ENCODE measurements around the gene FYB1.

DNA sequence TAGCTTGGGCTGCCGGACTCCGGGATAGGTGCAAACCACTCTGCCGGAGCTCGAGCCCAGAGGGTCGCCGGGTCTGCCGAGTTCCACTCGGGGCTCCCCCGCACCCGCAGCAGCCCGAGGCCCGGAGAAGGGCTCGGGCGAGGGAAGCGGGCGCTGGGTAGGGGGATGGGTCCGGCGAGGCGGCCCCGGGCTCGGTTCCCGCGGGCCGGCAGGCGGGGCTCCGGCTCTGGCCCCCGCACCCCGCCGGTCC, 145.7 kb downstream of the FYB1 start:
- no peak for TF ChIP-seq YY1 (IDR thresholded peaks at IDR 0.05; ENCODE audit: low read depth)
- no peak for TF ChIP-seq CREB1 (IDR thresholded peaks at IDR 0.05; ENCODE audit: low read depth)
- TF ChIP-seq RAD21 (IDR thresholded peaks at IDR 0.05; ENCODE audit: low read depth) = no peak
- no peak for TF ChIP-seq CEBPB (IDR thresholded peaks at IDR 0.05)
- TF ChIP-seq, protein P1, sequence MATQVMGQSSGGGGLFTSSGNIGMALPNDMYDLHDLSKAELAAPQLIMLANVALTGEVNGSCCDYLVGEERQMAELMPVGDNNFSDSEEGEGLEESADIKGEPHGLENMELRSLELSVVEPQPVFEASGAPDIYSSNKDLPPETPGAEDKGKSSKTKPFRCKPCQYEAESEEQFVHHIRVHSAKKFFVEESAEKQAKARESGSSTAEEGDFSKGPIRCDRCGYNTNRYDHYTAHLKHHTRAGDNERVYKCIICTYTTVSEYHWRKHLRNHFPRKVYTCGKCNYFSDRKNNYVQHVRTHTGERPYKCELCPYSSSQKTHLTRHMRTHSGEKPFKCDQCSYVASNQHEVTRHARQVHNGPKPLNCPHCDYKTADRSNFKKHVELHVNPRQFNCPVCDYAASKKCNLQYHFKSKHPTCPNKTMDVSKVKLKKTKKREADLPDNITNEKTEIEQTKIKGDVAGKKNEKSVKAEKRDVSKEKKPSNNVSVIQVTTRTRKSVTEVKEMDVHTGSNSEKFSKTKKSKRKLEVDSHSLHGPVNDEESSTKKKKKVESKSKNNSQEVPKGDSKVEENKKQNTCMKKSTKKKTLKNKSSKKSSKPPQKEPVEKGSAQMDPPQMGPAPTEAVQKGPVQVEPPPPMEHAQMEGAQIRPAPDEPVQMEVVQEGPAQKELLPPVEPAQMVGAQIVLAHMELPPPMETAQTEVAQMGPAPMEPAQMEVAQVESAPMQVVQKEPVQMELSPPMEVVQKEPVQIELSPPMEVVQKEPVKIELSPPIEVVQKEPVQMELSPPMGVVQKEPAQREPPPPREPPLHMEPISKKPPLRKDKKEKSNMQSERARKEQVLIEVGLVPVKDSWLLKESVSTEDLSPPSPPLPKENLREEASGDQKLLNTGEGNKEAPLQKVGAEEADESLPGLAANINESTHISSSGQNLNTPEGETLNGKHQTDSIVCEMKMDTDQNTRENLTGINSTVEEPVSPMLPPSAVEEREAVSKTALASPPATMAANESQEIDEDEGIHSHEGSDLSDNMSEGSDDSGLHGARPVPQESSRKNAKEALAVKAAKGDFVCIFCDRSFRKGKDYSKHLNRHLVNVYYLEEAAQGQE (IDR thresholded peaks at IDR 0.05; ENCODE audit: low read depth) = no peak
- no peak for TF ChIP-seq EP300 (IDR thresholded peaks at IDR 0.05; ENCODE audit: borderline replicate concordance)
- no peak for TF ChIP-seq TCF12 (IDR thresholded peaks at IDR 0.05; ENCODE audit: low read depth)
- no peak for TF ChIP-seq ZBTB7A (IDR thresholded peaks at IDR 0.05; ENCODE audit: low read depth)
- no peak for TF ChIP-seq USF1 (IDR thresholded peaks at IDR 0.05)
- no peak for TF ChIP-seq MAX (IDR thresholded peaks at IDR 0.05)
- TF ChIP-seq TAF1 (IDR thresholded peaks at IDR 0.05; ENCODE audit: low read depth) = no peak
- no peak for TF ChIP-seq NFIC (IDR thresholded peaks at IDR 0.05)
- TF ChIP-seq EGR1 (IDR thresholded peaks at IDR 0.05) = no peak
- TF ChIP-seq FOXM1 (IDR thresholded peaks at IDR 0.05; ENCODE audit: borderline replicate concordance, low read depth) = no peak

All from Ishikawa (cell line).